ENCODE measurements around the gene CNNM3.

CNNM3 gene

GRCh38 chr2:96870626-96871255 is 54.7 kb downstream of the CNNM3 start:
- no peak for DNase-seq (ENCODE audit: low spot score)
- in situ Hi-C loops (cut with MboI; ENCODE audit: low sequenced_read_pairs, unreplicated experiment), result no loop called here
- TF ChIP-seq CTCF (IDR thresholded peaks at IDR 0.05; ENCODE audit: borderline replicate concordance, control extremely low read depth, extremely low read depth, insufficient read depth, missing control alignments), result no peak

- TF ChIP-seq CTCF (IDR thresholded peaks at IDR 0.05; ENCODE audit: borderline replicate concordance, control extremely low read depth, extremely low read depth, insufficient read depth, missing control alignments), result no peak
- in situ Hi-C loops (cut with MboI; ENCODE audit: low sequenced_read_pairs, unreplicated experiment), result no loop called here
- DNase-seq (ENCODE audit: low spot score), result no peak
Measured at GRCh38 chr2:96872591-96873349, 56.7 kb downstream of the CNNM3 start.

- no peak for TF ChIP-seq CTCF (IDR thresholded peaks at IDR 0.05; ENCODE audit: borderline replicate concordance, control extremely low read depth, extremely low read depth, insufficient read depth, missing control alignments)
- no peak for DNase-seq (ENCODE audit: low spot score)
- in situ Hi-C loops (cut with MboI; ENCODE audit: low sequenced_read_pairs, unreplicated experiment), result no loop called here
Measured at GRCh38 chr2:96873651-96874096, 57.6 kb downstream of the CNNM3 start.

GRCh38 chr2:96874198-96874831 is 58.2 kb downstream of the CNNM3 start:
- no peak for DNase-seq (ENCODE audit: low spot score)
- TF ChIP-seq CTCF (IDR thresholded peaks at IDR 0.05; ENCODE audit: borderline replicate concordance, control extremely low read depth, extremely low read depth, insufficient read depth, missing control alignments), result no peak
- in situ Hi-C loops (cut with MboI; ENCODE audit: low sequenced_read_pairs, unreplicated experiment), result no loop called here

GRCh38 chr2:96875498-96876268 is 59.6 kb downstream of the CNNM3 start:
- no peak for DNase-seq (ENCODE audit: low spot score)
- no peak for TF ChIP-seq CTCF (IDR thresholded peaks at IDR 0.05; ENCODE audit: borderline replicate concordance, control extremely low read depth, extremely low read depth, insufficient read depth, missing control alignments)
- in situ Hi-C loops (cut with MboI; ENCODE audit: low sequenced_read_pairs, unreplicated experiment), result no loop called here
